ENCODE results near the gene DLEC1. TPM values are rescaled to one million over a fixed set of nuclear protein-coding genes. Genes with fewer than 3 reads are reported as not detected.

Gene DLEC1
- total and polyA plus RNA-seq, 2 of the 4 experiments (the other 2 are of a cell fraction), result 0.03 TPM; not detected in 1

DNA sequence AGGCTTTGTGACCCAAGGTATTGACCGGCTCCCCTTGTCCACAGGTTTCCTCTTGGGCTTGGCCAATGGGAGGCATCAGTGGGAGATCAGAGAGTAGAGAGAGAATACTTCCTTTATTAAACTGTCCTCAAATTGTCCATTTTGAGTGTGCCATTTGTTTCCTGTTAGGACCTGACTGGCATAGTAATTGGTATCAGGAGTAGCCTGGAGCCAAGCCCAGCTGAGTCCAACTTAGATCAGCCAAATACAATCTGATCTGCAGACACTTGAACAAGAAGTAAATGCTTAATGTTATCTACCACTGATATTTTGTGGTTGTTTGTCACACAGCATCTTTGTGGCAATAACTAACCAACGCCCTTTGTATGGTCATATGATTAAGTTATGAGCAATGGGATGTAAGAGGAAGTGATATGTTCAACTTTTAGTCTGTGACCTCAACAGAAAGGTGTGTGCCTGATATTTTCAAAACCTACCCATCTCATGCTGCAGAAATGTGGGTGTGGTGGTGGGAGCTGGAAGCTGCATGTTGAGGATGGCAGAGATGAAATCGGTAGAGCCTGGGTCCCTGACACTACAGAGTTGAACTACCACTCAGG, 112.8 kb downstream of the DLEC1 start:
- H3K23ac ChIP-seq (ENCODE audit: low read depth, low read length), result no peak overlapping the region
- no peak overlapping the region for H3K14ac ChIP-seq (replicated peaks; ENCODE audit: low read depth, low read length)
- no peak overlapping the region for H4K91ac ChIP-seq (ENCODE audit: insufficient read depth, low read depth, low read length)
- H2AK5ac ChIP-seq (ENCODE audit: low read depth, low read length), result no peak overlapping the region
- ATAC-seq (ENCODE audit: low read depth) (no peak), DNase-seq (no peak)
- H3K4ac ChIP-seq (ENCODE audit: low read depth, low read length), result no peak overlapping the region
- no peaks in the 10 kb centered on the region for H3K27me3 ChIP-seq (ENCODE audit: control insufficient read depth, insufficient read depth, low read length)
- in situ Hi-C loops (cut with MboI; ENCODE audit: low sequenced_read_pairs) (no loop called here), dilution Hi-C loops (cut with HindIII; ENCODE audit: low sequenced_read_pairs, unreplicated experiment) (no loop called here), intact Hi-C loops (cut with micrococcal nuclease) (no loop called here)
- H2BK5ac ChIP-seq (ENCODE audit: low read depth, low read length, poor library complexity, severe bottlenecking), result no peak overlapping the region
- H3K4me2 ChIP-seq (ENCODE audit: low read depth, low read length), result no peak overlapping the region
- H4K8ac ChIP-seq (ENCODE audit: low read depth in 2 of 2, low read length in 2 of 2), result no peak overlapping the region
- H3K56ac ChIP-seq (ENCODE audit: extremely low read depth, insufficient read depth, low read length), result no peak overlapping the region
- no peaks in the 10 kb centered on the region for H3K36me3 ChIP-seq (ENCODE audit: control insufficient read depth, insufficient read depth, low read length)
- no peak overlapping the region for H3K4me3 ChIP-seq (ENCODE audit: insufficient read depth, low read depth, low read length)
- H4K5ac ChIP-seq (ENCODE audit: low read depth, low read length), result no peak overlapping the region
- no peak overlapping the region for H2BK20ac ChIP-seq (ENCODE audit: low read depth, low read length)
- no peak overlapping the region for H3K9ac ChIP-seq (ENCODE audit: low read depth, low read length)
- no peak overlapping the region for H2BK120ac ChIP-seq (ENCODE audit: low read depth, low read length)
- H3K27ac ChIP-seq (ENCODE audit: insufficient read depth, low read length), result no peak overlapping the region
- H3K18ac ChIP-seq (ENCODE audit: low read depth, low read length), result no peak overlapping the region
- ChIA-PET CTCF (interaction anchor here (0.6 kb wide), 1 partner anchor 13 kb away, joined by 3 read pairs; no protein-coding TSS in a partner anchor), POLR2A (ENCODE audit: unreplicated experiment) (no interaction called here)
- H3K9me1 ChIP-seq (ENCODE audit: insufficient read depth, low read length), result no peaks in the 10 kb centered on the region
- H3K4me1 ChIP-seq (ENCODE audit: control insufficient read depth, insufficient read depth, low read length), result no peaks in the 10 kb centered on the region
- no peaks in the 10 kb centered on the region for H3K79me1 ChIP-seq (ENCODE audit: low read depth in 1 of 2, low read length in 2 of 2)
- no CpG with 5 or more reads among the region's 3 CpGs for WGBS, 2 experiments (ENCODE audit: extremely low coverage in 2 of 2, insufficient read length in 1 of 2)
- TF ChIP-seq, protein P1, sequence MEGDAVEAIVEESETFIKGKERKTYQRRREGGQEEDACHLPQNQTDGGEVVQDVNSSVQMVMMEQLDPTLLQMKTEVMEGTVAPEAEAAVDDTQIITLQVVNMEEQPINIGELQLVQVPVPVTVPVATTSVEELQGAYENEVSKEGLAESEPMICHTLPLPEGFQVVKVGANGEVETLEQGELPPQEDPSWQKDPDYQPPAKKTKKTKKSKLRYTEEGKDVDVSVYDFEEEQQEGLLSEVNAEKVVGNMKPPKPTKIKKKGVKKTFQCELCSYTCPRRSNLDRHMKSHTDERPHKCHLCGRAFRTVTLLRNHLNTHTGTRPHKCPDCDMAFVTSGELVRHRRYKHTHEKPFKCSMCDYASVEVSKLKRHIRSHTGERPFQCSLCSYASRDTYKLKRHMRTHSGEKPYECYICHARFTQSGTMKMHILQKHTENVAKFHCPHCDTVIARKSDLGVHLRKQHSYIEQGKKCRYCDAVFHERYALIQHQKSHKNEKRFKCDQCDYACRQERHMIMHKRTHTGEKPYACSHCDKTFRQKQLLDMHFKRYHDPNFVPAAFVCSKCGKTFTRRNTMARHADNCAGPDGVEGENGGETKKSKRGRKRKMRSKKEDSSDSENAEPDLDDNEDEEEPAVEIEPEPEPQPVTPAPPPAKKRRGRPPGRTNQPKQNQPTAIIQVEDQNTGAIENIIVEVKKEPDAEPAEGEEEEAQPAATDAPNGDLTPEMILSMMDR (conservative IDR thresholded peaks at IDR 0.05; ENCODE audit: low read depth, low read length), result no peak
- TF ChIP-seq POLR2A (IDR thresholded peaks at IDR 0.05; ENCODE audit: low read depth, low read length) (no peak), MAFK (IDR thresholded peaks at IDR 0.05; ENCODE audit: low read depth, low read length) (no peak), RFX5 (IDR thresholded peaks at IDR 0.05; ENCODE audit: low read depth, low read length) (no peak), SMC3 (IDR thresholded peaks at IDR 0.05; ENCODE audit: low read depth, low read length) (no peak), RAD21 (IDR thresholded peaks at IDR 0.05; ENCODE audit: low read length) (no peak), RCOR1 (IDR thresholded peaks at IDR 0.05; ENCODE audit: insufficient replicate concordance, low read length) (no peak), NFE2L2 (IDR thresholded peaks at IDR 0.05; ENCODE audit: low read depth, low read length) (no peak), CEBPB (IDR thresholded peaks at IDR 0.05; ENCODE audit: low read depth, low read length) (no peak), BHLHE40 (IDR thresholded peaks at IDR 0.05; ENCODE audit: low read depth, low read length) (no peak), MAZ (IDR thresholded peaks at IDR 0.05; ENCODE audit: borderline replicate concordance, low read depth, low read length) (no peak), CHD1 (IDR thresholded peaks at IDR 0.05; ENCODE audit: low read depth, low read length) (no peak)
- TF ChIP-seq, protein P2, sequence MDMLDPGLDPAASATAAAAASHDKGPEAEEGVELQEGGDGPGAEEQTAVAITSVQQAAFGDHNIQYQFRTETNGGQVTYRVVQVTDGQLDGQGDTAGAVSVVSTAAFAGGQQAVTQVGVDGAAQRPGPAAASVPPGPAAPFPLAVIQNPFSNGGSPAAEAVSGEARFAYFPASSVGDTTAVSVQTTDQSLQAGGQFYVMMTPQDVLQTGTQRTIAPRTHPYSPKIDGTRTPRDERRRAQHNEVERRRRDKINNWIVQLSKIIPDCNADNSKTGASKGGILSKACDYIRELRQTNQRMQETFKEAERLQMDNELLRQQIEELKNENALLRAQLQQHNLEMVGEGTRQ (IDR thresholded peaks at IDR 0.05; ENCODE audit: low read depth, low read length), result no peak
- TF ChIP-seq, protein P3, sequence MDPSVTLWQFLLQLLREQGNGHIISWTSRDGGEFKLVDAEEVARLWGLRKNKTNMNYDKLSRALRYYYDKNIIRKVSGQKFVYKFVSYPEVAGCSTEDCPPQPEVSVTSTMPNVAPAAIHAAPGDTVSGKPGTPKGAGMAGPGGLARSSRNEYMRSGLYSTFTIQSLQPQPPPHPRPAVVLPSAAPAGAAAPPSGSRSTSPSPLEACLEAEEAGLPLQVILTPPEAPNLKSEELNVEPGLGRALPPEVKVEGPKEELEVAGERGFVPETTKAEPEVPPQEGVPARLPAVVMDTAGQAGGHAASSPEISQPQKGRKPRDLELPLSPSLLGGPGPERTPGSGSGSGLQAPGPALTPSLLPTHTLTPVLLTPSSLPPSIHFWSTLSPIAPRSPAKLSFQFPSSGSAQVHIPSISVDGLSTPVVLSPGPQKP (IDR thresholded peaks at IDR 0.05; ENCODE audit: borderline replicate concordance, low read depth, low read length), result no peak
- H2AFZ ChIP-seq (replicated peaks; ENCODE audit: low read length, poor library complexity), result no peak overlapping the region
- H2AK9ac ChIP-seq (replicated peaks; ENCODE audit: low read depth, low read length, poor library complexity), result no peak overlapping the region
- BruUV-seq (replicated peaks), result no TSS peak
- no peak overlapping the region for H2BK15ac ChIP-seq (ENCODE audit: low read depth, low read length)
- no peaks in the 10 kb centered on the region for H3K9me3 ChIP-seq (ENCODE audit: control insufficient read depth, insufficient read depth, low read length)
- H4K20me1 ChIP-seq (ENCODE audit: insufficient read depth, low read length), result no peaks in the 10 kb centered on the region
